ENCODE results near the gene PLAC1.

DNA sequence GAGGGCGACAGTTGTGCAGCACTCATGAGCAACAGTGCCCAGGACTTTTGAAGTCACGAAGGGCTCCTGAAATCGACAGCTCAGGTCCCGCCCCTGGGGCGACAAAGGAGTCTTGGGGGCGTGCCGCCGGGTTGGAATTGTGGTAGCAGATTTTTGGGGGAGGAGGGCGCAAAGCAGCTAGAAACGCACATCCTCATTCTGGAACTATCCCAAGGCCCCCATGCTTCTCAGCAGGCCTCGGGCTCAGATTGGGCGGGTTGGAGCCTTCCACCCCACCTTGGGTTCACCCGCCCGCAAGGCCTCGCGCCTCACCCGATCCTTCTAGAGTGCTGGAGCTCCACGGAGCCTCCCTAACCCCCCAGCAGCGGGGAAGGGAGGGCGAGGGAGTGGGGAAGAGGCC, 112.8 kb downstream of the PLAC1 start:
- TF ChIP-seq, protein P1, sequence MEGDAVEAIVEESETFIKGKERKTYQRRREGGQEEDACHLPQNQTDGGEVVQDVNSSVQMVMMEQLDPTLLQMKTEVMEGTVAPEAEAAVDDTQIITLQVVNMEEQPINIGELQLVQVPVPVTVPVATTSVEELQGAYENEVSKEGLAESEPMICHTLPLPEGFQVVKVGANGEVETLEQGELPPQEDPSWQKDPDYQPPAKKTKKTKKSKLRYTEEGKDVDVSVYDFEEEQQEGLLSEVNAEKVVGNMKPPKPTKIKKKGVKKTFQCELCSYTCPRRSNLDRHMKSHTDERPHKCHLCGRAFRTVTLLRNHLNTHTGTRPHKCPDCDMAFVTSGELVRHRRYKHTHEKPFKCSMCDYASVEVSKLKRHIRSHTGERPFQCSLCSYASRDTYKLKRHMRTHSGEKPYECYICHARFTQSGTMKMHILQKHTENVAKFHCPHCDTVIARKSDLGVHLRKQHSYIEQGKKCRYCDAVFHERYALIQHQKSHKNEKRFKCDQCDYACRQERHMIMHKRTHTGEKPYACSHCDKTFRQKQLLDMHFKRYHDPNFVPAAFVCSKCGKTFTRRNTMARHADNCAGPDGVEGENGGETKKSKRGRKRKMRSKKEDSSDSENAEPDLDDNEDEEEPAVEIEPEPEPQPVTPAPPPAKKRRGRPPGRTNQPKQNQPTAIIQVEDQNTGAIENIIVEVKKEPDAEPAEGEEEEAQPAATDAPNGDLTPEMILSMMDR (IDR thresholded peaks at IDR 0.05; ENCODE audit: insufficient read depth, low read length), result no peak
- TF ChIP-seq, protein P2, sequence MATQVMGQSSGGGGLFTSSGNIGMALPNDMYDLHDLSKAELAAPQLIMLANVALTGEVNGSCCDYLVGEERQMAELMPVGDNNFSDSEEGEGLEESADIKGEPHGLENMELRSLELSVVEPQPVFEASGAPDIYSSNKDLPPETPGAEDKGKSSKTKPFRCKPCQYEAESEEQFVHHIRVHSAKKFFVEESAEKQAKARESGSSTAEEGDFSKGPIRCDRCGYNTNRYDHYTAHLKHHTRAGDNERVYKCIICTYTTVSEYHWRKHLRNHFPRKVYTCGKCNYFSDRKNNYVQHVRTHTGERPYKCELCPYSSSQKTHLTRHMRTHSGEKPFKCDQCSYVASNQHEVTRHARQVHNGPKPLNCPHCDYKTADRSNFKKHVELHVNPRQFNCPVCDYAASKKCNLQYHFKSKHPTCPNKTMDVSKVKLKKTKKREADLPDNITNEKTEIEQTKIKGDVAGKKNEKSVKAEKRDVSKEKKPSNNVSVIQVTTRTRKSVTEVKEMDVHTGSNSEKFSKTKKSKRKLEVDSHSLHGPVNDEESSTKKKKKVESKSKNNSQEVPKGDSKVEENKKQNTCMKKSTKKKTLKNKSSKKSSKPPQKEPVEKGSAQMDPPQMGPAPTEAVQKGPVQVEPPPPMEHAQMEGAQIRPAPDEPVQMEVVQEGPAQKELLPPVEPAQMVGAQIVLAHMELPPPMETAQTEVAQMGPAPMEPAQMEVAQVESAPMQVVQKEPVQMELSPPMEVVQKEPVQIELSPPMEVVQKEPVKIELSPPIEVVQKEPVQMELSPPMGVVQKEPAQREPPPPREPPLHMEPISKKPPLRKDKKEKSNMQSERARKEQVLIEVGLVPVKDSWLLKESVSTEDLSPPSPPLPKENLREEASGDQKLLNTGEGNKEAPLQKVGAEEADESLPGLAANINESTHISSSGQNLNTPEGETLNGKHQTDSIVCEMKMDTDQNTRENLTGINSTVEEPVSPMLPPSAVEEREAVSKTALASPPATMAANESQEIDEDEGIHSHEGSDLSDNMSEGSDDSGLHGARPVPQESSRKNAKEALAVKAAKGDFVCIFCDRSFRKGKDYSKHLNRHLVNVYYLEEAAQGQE (IDR thresholded peaks at IDR 0.05; ENCODE audit: insufficient replicate concordance, low read depth), result no peak
